Stimulated activated CD4-positive, alpha-beta T cell treated with anti-CD3 and anti-CD28 coated beads, Interleukin-4, amount 100 ng/mL, for 4 hours (primary cell): ENCODE measurements around the gene CYP26B1.

Source experiments
- DNase-seq, 2 experiments: peaks; one replicate each; pipeline ENCODE4 v3.0.0-alpha.2; 2020

Gene CYP26B1

GRCh38 chr2:72154386-72154975 is 6.8 kb upstream of the CYP26B1 start:
- no peak for DNase-seq

DNA sequence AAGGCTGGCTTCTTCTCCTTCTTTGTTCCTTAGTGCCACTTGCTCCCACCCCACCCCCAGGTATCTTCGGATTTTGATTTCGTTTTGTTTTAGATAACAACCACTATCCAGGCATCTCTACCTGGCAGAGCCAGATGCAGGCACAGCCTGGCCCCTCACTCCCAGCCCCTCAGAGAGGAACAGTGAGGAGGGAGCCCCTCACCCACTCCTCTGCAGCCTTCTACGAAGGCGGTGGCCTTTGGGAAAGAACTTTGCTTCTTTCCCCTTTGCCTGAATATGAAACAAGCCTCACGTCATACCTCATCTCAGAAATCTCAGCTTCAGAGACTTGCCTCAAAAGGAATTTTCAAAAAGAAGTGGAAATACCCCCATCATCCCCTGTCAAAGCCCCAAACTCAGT is 6.3 kb upstream of the CYP26B1 start:
- DNase-seq: no peak

GRCh38 chr2:72153026-72153791 is 5.5 kb upstream of the CYP26B1 start:
- no peak for DNase-seq

- DNase-seq: no peak
These were observed 3.2 kb upstream of the CYP26B1 start for GRCh38 chr2:72150861-72151356.

- peak; percentile 44 to 58 for DNase-seq
These were observed 2.6 kb upstream of the CYP26B1 start for GRCh38 chr2:72150157-72150860.

GRCh38 chr2:72149556-72150156 is 2.0 kb upstream of the CYP26B1 start:
- peak in 1 of 2 experiments; percentile 1 for DNase-seq

DNA sequence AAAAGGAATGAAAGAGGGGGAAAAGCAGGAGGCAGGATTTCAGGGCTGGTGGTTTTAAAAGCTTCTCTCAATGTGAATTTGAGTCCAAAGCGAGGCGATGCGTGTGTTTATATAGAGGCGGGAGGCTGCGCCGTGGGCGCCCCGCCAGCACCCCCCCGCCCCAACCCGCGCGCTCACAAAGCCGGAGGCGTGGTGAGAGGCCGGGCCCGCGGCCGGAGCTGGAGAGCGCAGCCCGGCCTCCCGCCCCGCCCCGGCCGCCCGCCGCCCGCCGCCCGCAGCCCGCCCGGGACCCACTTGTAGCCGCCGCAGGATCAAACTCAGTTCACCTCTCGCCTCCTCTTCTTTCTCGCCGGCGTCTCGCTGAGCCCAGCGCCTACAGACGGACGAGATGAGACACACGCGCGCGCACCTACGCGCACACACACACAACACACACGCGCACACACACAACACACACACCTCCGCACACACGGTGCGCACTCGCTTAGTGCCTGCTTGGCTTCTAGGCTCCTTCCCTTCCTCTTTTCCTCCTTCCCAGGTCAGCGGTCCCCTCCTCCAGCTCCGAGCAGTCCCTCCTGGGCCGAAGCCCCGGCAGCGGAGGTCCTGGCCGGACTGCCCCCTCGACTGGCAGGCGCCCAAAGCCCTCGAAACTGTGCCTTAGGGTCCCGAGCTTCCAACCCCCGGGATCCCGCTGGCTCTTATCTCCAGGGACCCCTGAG is 1.3 kb upstream of the CYP26B1 start:
- peak in 1 of 2 experiments; percentile 42 for DNase-seq

- DNase-seq: peak in 1 of 2 experiments; percentile 1
These were observed 558 bp upstream of the CYP26B1 start for GRCh38 chr2:72148003-72148836.

GRCh38 chr2:72146347-72147302 is 1.0 kb downstream of the CYP26B1 start:
- peak in 1 of 2 experiments; percentile 0 for DNase-seq

DNA sequence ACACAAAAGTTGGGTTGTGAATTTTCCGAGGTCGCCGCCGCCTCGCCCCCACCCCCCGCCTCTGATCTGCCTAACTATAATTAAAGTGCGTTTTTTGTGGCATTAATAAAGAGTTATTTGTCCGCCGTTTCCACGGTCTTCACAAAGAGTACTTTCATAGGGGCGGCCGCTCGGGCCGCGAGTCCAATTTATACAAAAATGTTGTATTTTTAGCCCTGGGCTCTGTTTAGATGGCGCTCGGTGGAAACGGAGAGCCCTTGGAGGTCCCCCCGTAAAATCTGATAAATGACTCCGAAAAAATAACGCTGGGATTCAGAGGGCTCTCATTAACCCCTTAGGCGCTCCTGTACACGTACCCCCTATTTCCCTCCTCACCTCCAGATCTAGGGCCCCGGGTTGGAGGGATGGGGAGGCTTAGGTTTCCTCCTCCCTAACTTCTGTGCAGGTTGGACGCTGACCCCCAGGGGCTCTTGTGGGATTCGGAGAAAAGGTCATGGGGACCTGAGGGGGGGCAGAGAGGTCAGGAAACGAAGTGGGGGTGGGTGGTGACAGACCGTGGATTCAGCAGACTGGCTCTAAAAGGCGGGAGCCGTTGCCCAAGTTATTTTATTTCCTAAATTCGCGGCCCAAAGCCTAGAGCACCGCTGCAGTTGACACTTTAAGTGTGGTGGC is 1.9 kb downstream of the CYP26B1 start:
- peak in 1 of 2 experiments; percentile 0 for DNase-seq

GRCh38 chr2:72145289-72145657 is 2.4 kb downstream of the CYP26B1 start:
- peak in 1 of 2 experiments; percentile 1 for DNase-seq

DNA sequence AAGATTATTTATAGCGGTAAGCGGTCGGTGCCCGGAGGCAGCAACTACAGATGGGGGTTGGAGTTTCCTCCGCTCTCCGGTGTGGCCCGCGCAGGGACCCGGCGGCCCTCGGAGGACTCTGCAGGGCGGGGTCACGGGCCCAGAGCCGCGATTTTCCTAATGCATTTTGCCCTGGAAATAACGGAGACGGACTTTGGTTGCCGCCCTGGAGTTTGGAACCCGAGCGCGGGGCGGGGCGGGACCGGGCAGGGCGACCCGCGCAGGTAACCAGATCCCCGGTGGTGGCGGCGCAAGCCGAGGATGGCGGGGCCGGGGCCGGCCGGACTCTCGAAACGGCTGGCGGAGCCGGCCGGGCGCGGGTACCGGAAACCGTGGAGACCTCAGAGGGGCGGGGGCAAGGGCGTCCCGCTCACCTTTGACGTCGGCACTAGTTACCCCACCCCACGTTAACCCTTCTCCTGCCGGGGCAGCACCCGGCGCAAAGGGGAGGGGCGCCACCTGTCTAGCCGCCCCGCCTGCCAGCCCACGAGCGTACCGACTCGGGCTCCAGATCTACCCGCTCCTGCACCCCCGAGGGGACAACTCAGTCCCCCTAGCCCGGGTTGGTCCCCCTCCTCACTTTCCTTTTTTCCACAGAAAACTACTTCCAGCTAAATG is 2.9 kb downstream of the CYP26B1 start:
- no peak for DNase-seq

DNA sequence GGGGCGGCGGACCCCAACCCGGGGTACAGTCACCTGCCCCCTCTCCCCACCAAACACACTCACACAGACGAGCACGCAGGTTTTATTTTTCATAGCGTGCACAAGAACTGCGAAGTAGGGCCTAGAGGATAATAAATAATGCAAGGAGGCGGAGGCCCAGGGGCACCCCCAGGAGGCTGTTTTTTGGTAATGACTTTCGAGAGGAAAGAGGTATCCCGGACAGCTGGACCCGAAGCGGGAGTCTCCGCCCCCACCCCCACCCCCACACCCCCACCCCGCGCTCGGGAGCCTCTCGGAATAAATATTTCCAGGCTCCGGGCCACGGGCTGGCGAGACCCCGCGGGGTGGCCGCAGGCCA is 3.4 kb downstream of the CYP26B1 start:
- no peak for DNase-seq

- DNase-seq: no peak
These were observed 4.0 kb downstream of the CYP26B1 start for GRCh38 chr2:72143441-72144273.

DNA sequence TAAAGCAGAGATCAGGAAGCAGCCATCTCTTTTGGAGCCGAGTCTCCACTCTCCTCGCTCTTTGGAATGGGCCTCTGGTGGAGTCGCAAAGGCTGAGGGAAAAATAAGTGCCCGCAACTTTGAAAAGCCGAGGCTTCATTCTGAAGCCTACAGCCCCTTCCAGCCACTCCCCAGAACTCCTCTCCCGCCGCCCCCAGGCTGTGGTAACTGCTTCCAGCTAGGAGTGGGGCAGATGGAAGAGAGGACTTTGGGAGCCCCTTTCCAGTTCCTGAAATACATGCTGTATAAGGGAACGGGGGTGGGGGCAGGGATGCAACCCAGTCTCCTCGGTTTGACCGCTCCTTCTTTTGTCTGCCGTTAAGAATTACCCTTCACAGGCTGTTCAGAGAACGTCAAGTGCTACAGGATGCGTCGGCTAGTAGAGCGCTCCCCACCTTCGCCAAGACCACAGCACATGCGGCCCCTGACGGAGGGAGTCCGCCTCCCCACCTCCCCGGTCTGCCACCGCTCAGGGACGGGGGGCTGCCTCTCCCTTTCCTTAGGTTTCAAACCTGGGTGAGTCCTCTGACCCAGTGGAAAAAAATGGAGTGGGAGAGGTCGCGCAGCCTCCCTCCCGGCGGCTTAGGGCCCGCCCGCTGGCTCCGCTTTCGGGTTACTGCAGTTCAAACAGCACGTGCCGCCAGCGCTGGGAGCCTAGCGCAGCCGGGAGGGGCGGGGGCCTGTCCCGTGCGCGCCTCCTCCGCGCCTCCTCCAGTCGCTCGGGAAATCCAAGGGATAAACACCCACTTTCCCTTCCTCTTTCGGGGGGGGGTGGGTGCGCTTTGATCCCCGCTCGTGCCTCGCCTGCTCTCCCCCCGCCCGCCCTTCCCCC is 4.9 kb downstream of the CYP26B1 start:
- DNase-seq: peak in 1 of 2 experiments; percentile 1

GRCh38 chr2:72141881-72142451 is 5.7 kb downstream of the CYP26B1 start:
- no peak for DNase-seq

DNA sequence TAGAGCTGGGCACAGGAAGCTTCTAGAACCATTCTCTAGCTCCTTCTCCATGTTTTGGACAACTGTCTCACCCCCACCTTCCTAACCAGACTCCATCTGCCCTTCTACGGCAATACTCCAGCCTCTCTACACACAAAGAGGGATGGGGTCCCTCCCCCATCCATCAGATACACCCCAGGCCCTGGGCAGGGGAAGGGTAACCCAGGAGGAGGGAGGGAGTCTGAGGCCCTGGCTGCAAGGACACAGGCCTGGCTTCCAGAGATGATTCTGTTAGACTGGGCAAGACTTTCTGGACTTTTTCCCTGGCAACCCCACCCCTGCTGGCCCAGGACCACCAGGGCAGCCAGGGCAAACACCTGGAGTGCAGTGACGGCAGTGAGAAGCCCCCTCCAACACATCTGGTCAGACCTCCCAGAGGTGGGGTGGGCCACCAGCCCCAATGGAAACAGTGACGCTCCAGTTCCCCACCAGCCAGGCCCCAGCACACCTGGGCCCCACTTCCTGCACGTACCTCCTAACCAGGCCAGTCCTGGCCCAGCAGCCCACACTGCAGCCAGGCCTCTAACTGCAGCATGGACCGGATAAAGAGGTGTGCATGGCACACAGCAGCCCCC is 6.5 kb downstream of the CYP26B1 start:
- DNase-seq: no peak
